B cell (primary cell): ENCODE results near the gene POLD2. TPM values are rescaled to one million over a fixed set of nuclear protein-coding genes. Genes with fewer than 3 reads are reported as not detected.

Experiments used
- ATAC-seq: fragments of 200-7000 bp; cut with Tn5 transposase; one replicate; pipeline ENCODE4 v1.10.0; 2021; ENCODE audit warnings: low read depth, mild to moderate bottlenecking, moderate number of reproducible peaks, moderate library complexity
- CTCF ChIA-PET: fragments of 350-600 bp; sonication (Branson Sonifier 250); formaldehyde crosslinking; loops from one replicate; lab custom pipeline; 2021; ENCODE audit warnings: antibody characterized with exemption, inconsistent platforms; lab: Charles Lee
- POLR2A ChIA-PET: fragments of 350-600 bp; sonication (Branson Sonifier 250); formaldehyde crosslinking; loops from one replicate; lab custom pipeline; 2021; ENCODE audit warnings: antibody characterized with exemption; lab: Charles Lee
- DNase-seq: peaks from one replicate; pipeline ENCODE4 v3.0.0; 2013
- H2AFZ ChIP-seq: 2 replicates; pipeline ENCODE4 v1.6.1; 2012; ENCODE audit warnings: mild to moderate bottlenecking, low read depth, low read length; ENCODE audit not compliant: insufficient read depth, poor library complexity, severe bottlenecking
- H3K27ac ChIP-seq, 2 donors: 1 replicate in 1 of 2; 2 replicates in 1 of 2; pipeline ENCODE4 v1.5.1; 2012 to 2013; ENCODE audit warnings: low read length in 2 of 2, mild to moderate bottlenecking in 2 of 2, moderate library complexity in 1 of 2
- H3K27me3 ChIP-seq, 4 experiments: fragments of 200-600 bp in 1 of 4; sonication (generic) in 1 of 4; replicated peaks in 1 of 4; 1 replicate in 2 of 4; 2 replicates in 2 of 4; pipeline versions ENCODE4 v1.6.1 to v1.7.0; 2013 to 2016; ENCODE audit warnings: low read length in 3 of 4, mild to moderate bottlenecking in 2 of 4, mixed read lengths in 1 of 4, moderate library complexity in 1 of 4; ENCODE audit not compliant: insufficient read depth in 4 of 4, control insufficient read depth in 3 of 4; ENCODE audit errors: control extremely low read depth in 1 of 4
- H3K36me3 ChIP-seq, 2 experiments: replicated peaks in 1 of 2; 1 replicate in 1 of 2; 2 replicates in 1 of 2; pipeline versions ENCODE4 v1.6.1 to v1.7.1; 2013; ENCODE audit warnings: low read length in 1 of 2; ENCODE audit not compliant: insufficient read depth in 2 of 2, control insufficient read depth in 1 of 2; ENCODE audit errors: control extremely low read depth in 1 of 2, extremely low read depth in 1 of 2
- H3K4me1 ChIP-seq, 2 donors: fragments of 200-600 bp in 1 of 2; sonication (generic) in 1 of 2; 1 replicate in 1 of 2; 2 replicates in 1 of 2; pipeline versions ENCODE4 v1.5.1 to v1.6.1; 2013 to 2017; ENCODE audit warnings: low read length in 2 of 2; ENCODE audit not compliant: control insufficient read depth in 2 of 2, insufficient read depth in 2 of 2
- H3K4me2 ChIP-seq: replicated peaks from 2 replicates; pipeline ENCODE3; 2012; ENCODE audit warnings: mild to moderate bottlenecking, low read depth, low read length; ENCODE audit not compliant: poor library complexity, severe bottlenecking
- H3K4me3 ChIP-seq, 5 experiments: fragments of 200-600 bp in 1 of 5; sonication (generic) in 1 of 5; 1 replicate in 3 of 5; 2 replicates in 2 of 5; pipeline versions ENCODE4 v1.5.1 to v1.7.0; 2011 to 2016; ENCODE audit warnings: low read length in 4 of 5, mild to moderate bottlenecking in 4 of 5, low read depth in 2 of 5, control low read depth in 1 of 5, moderate library complexity in 1 of 5; ENCODE audit not compliant: insufficient read depth in 1 of 5; ENCODE audit errors: control extremely low read depth in 1 of 5, extremely low read depth in 1 of 5
- H3K79me2 ChIP-seq: fragments of 200-600 bp; sonication (generic); one replicate; pipeline ENCODE4 v1.6.0; 2016; ENCODE audit warnings: low read length; ENCODE audit not compliant: control insufficient read depth, insufficient read depth
- H3K9ac ChIP-seq: fragments of 200-600 bp; sonication (generic); 2 replicates; pipeline ENCODE4 v1.6.1; 2017; ENCODE audit warnings: mild to moderate bottlenecking, low read length, moderate library complexity
- H3K9me3 ChIP-seq, 3 donors: one replicate each; pipeline versions ENCODE4 v1.6.1 to v1.7.1; 2013; ENCODE audit warnings: low read length in 2 of 3; ENCODE audit not compliant: control insufficient read depth in 2 of 3, insufficient read depth in 1 of 3; ENCODE audit errors: control extremely low read depth in 1 of 3
- H4K20me1 ChIP-seq: 2 replicates; pipeline ENCODE4 v1.6.0; 2012; ENCODE audit warnings: mild to moderate bottlenecking, low read length; ENCODE audit not compliant: insufficient read depth, control insufficient read depth, poor library complexity, severe bottlenecking
- H3K27ac Mint-ChIP-seq: one replicate; pipeline ENCODE4 v1.8.0; 2021; ENCODE audit warnings: mixed read lengths
- H3K27me3 Mint-ChIP-seq: one replicate; pipeline ENCODE4 v1.8.0; 2021; ENCODE audit warnings: mixed read lengths
- H3K4me1 Mint-ChIP-seq: one replicate; pipeline ENCODE4 v1.8.0; 2021; ENCODE audit warnings: mixed read lengths
- H3K4me3 Mint-ChIP-seq: one replicate; pipeline ENCODE4 v1.8.0; 2021; ENCODE audit warnings: mixed read lengths
- H3K9me3 Mint-ChIP-seq: one replicate; pipeline ENCODE4 v1.8.0; 2022; ENCODE audit warnings: mixed read lengths; ENCODE audit not compliant: insufficient read depth
- EZH2 ChIP-seq: IDR thresholded peaks from 2 replicates; pipeline ENCODE4 v1.6.1; 2012; ENCODE audit warnings: borderline replicate concordance, low read depth, mild to moderate bottlenecking, moderate library complexity, low read length; ENCODE audit not compliant: insufficient read depth, poor library complexity, severe bottlenecking
- WGBS: methylation state at CpG from one replicate; pipeline ENCODE4 v1.1.5; 2013; ENCODE audit warnings: missing lambda C conversion rate; ENCODE audit not compliant: insufficient coverage; 5-methylcytosine and 5-hydroxymethylcytosine counted together
- intact Hi-C: fragments of 100-400 bp; cut with micrococcal nuclease; formaldehyde crosslinking; loops from one replicate; pipeline ENCODE4 v1.10.0; 2022
- polyA plus RNA-seq: library from polyadenylated mRNA; depleted of rRNA; stranded (reverse); fragments of >200 nt; gene quantifications from 2 replicates; pipeline ENCODE4 v1.2.3, GENCODE V29; 2012
- total RNA-seq, 2 donors: library from RNA; stranded (reverse); fragments of 120-200 nt in 1 of 2; gene quantifications; 1 replicate in 1 of 2; 2 replicates in 1 of 2; pipeline versions ENCODE4 v1.2.3 to v1.2.4, GENCODE V29; 2013 to 2022
- TF ChIP-seq, protein P1 (sequence below): fragments of 200-600 bp; IDR thresholded peaks from one replicate; pipeline ENCODE4 v1.8.0; 2022; ENCODE audit warnings: antibody characterized with exemption, mild to moderate bottlenecking

POLD2 gene
- total and polyA plus RNA-seq, 2 donors (not counting 1 experiment from before 2014, with no cell fraction given): 73.6 to 86.7 TPM

DNA sequence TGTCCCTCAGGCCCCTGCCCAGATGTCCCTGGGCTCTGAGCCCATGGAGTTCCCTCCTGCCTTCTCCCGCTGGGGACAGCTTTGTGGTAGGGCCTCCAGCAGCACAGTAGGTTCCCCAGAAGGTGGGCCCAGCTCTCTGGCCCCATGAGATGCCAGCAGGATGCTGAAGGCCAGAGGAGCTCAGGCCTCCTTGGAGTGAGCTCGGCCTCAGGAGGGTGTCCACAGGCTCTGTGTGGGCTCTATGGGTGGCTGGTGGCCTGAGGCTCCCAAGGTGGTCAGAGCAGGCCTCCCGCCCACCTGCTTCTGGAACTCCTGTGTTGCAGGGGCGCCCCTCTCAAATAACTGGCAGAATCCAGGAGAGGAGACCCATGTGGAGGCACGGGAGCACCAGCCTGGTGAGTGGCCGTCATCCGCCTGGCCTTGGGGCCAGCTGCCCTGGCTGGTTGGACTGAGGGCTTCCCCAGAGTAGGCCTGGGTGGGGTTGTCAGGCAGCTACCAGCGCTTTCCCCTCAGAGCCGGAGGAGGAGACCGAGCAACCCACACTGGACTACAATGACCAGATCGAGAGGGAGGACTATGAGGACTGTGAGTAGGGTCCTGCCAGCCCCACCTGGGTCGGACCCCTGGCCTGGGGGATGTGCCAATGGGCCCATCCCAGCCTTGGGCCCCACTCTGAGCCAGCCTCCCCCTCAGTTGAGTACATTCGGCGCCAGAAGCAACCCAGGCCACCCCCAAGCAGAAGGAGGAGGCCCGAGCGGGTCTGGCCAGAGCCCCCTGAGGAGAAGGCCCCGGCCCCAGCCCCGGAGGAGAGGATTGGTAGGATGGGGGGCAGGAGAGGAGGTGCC, 16.0 kb downstream of the POLD2 start:
- ATAC-seq: no peak
- no peak overlapping the region for H3K4me2 ChIP-seq
- ChIA-PET CTCF (no interaction called here), POLR2A (interaction anchor here (0.7 kb wide), 1 partner anchor 31 kb away, joined by 3 read pairs; no protein-coding TSS in a partner anchor)
- TF ChIP-seq EZH2: no peak
- TF ChIP-seq, protein P1, sequence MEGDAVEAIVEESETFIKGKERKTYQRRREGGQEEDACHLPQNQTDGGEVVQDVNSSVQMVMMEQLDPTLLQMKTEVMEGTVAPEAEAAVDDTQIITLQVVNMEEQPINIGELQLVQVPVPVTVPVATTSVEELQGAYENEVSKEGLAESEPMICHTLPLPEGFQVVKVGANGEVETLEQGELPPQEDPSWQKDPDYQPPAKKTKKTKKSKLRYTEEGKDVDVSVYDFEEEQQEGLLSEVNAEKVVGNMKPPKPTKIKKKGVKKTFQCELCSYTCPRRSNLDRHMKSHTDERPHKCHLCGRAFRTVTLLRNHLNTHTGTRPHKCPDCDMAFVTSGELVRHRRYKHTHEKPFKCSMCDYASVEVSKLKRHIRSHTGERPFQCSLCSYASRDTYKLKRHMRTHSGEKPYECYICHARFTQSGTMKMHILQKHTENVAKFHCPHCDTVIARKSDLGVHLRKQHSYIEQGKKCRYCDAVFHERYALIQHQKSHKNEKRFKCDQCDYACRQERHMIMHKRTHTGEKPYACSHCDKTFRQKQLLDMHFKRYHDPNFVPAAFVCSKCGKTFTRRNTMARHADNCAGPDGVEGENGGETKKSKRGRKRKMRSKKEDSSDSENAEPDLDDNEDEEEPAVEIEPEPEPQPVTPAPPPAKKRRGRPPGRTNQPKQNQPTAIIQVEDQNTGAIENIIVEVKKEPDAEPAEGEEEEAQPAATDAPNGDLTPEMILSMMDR: no peak
- no peak overlapping the region for H3K4me3 ChIP-seq
- peaks cover 0 to 14% of the 10 kb centered on the region in 2 experiments for H3K36me3 ChIP-seq
- Mint-ChIP-seq H3K27me3 (no peaks in the 10 kb centered on the region), H3K9me3 (no peaks in the 10 kb centered on the region), H3K4me3 (no peak overlapping the region), H3K27ac (no peak overlapping the region), H3K4me1 (peaks cover 29% of the 10 kb centered on the region)
- DNase-seq: no peak
- peaks cover 0 to 11% (median 2%) of the 10 kb centered on the region in 4 experiments for H3K27me3 ChIP-seq
- no peak overlapping the region for H3K9ac ChIP-seq
- H2AFZ ChIP-seq: no peak overlapping the region
- WGBS: 93% methylated on average over 10 of the region's 18 CpGs
- intact Hi-C loops: no loop called here
- no peak overlapping the region for H3K27ac ChIP-seq
- no peaks in the 10 kb centered on the region for H3K9me3 ChIP-seq
- H3K79me2 ChIP-seq: peaks cover 9% of the 10 kb centered on the region
- no peaks in the 10 kb centered on the region for H4K20me1 ChIP-seq
- H3K4me1 ChIP-seq: peaks cover 18 to 34% of the 10 kb centered on the region in 2 donors
